SU-DHL-6 (cell line): ENCODE results near the gene C7orf57.

Experiments
- EZH2phosphoT487 ChIP-seq: fragments of 200-600 bp; sonication (generic), shearing (Covaris generic); conservative IDR thresholded peaks from 2 replicates; pipeline ENCODE4 v1.6.1; 2018; ENCODE audit warnings: mild to moderate bottlenecking, antibody characterized with exemption, low read length, moderate library complexity, mixed read lengths
- TF ChIP-seq, protein P1 (sequence below): fragments of 200-600 bp; sonication (generic); IDR thresholded peaks from one replicate; pipeline ENCODE4 v1.5.1; 2017; ENCODE audit warnings: antibody characterized with exemption, mild to moderate bottlenecking, low read length, moderate library complexity; ENCODE audit not compliant: insufficient read depth, poor library complexity, severe bottlenecking

DNA sequence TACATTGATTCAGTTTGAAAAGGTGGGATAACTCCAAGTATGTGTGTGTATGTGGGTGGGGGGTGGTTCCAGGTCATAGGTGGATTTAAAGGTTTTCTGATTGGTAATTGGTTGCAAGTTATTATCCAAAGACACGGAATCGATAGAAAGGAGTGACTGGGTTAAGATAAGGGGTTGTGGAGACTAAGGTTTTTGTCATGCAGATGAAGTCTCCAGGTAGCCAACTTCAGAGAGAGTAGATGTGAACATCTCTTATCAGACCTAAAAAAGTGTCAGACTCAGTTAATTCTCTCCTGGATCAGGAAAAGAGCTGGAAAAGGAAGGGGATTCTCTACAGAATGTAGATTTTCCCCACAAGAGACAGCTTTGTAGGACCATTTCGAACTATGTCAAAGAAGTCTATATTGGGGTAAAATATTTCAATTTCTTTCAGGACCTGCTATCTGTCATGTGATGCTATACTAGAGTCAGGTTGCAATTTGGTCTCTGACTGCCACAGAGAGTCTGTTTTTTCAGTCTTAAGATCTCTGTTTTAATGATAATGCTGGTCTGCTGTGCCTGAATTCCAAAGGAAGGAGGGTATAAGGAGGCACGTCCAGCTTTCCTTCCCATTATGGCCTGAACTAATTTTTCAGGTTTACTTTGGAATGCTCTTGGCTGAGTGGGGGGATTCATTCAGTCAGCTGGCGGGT is 3.6 kb downstream of the C7orf57 start:
- TF ChIP-seq, protein P1, sequence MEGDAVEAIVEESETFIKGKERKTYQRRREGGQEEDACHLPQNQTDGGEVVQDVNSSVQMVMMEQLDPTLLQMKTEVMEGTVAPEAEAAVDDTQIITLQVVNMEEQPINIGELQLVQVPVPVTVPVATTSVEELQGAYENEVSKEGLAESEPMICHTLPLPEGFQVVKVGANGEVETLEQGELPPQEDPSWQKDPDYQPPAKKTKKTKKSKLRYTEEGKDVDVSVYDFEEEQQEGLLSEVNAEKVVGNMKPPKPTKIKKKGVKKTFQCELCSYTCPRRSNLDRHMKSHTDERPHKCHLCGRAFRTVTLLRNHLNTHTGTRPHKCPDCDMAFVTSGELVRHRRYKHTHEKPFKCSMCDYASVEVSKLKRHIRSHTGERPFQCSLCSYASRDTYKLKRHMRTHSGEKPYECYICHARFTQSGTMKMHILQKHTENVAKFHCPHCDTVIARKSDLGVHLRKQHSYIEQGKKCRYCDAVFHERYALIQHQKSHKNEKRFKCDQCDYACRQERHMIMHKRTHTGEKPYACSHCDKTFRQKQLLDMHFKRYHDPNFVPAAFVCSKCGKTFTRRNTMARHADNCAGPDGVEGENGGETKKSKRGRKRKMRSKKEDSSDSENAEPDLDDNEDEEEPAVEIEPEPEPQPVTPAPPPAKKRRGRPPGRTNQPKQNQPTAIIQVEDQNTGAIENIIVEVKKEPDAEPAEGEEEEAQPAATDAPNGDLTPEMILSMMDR = no peak
- TF ChIP-seq EZH2phosphoT487 = no peak
